ENCODE measurements around the gene JAG2.

Gene JAG2

GRCh38 chr14:105198588-105198987, 30.0 kb upstream of the JAG2 start:
- TF ChIP-seq GATA1 (IDR thresholded peaks at IDR 0.05; ENCODE audit: low read depth, low read length) (no peak), POLR2A (IDR thresholded peaks at IDR 0.05; ENCODE audit: low read length) (no peak)
- no peak for DNase-seq

- DNase-seq, result no peak
- no peak for TF ChIP-seq GATA1 (IDR thresholded peaks at IDR 0.05; ENCODE audit: low read depth, low read length)
- TF ChIP-seq POLR2A (IDR thresholded peaks at IDR 0.05; ENCODE audit: low read length), result no peak
These were observed 28.6 kb upstream of the JAG2 start for GRCh38 chr14:105197211-105197641.

GRCh38 chr14:105196265-105196960, 27.8 kb upstream of the JAG2 start:
- DNase-seq, result no peak
- TF ChIP-seq GATA1 (IDR thresholded peaks at IDR 0.05; ENCODE audit: low read depth, low read length) (no peak), POLR2A (IDR thresholded peaks at IDR 0.05; ENCODE audit: low read length) (no peak)

GRCh38 chr14:105195522-105196264, 27.1 kb upstream of the JAG2 start:
- TF ChIP-seq GATA1 (IDR thresholded peaks at IDR 0.05; ENCODE audit: low read depth, low read length) (no peak), POLR2A (IDR thresholded peaks at IDR 0.05; ENCODE audit: low read length) (no peak)

GRCh38 chr14:105195051-105195450, 26.5 kb upstream of the JAG2 start:
- DNase-seq, result no peak
- TF ChIP-seq POLR2A (IDR thresholded peaks at IDR 0.05; ENCODE audit: low read length) (no peak), GATA1 (IDR thresholded peaks at IDR 0.05; ENCODE audit: low read depth, low read length) (no peak)

More at GRCh38 chr14:105195522-105196264, 27.1 kb upstream of the JAG2 start:
- no peak for DNase-seq

GRCh38 chr14:105193916-105194782, 25.6 kb upstream of the JAG2 start:
- DNase-seq, result no peak

GRCh38 chr14:105192866-105193731, 24.5 kb upstream of the JAG2 start:
- DNase-seq, result no peak
- TF ChIP-seq POLR2A (IDR thresholded peaks at IDR 0.05; ENCODE audit: low read length) (no peak), GATA1 (IDR thresholded peaks at IDR 0.05; ENCODE audit: low read depth, low read length) (no peak)

More at GRCh38 chr14:105193916-105194782, 25.6 kb upstream of the JAG2 start:
- no peak for TF ChIP-seq POLR2A (IDR thresholded peaks at IDR 0.05; ENCODE audit: low read length)
- no peak for TF ChIP-seq GATA1 (IDR thresholded peaks at IDR 0.05; ENCODE audit: low read depth, low read length)

- TF ChIP-seq GATA1 (IDR thresholded peaks at IDR 0.05; ENCODE audit: low read depth, low read length), result no peak
- no peak for TF ChIP-seq POLR2A (IDR thresholded peaks at IDR 0.05; ENCODE audit: low read length)
- DNase-seq, result no peak
These were observed 19.5 kb upstream of the JAG2 start for GRCh38 chr14:105187935-105188524.

- DNase-seq, result no peak
- no peak for TF ChIP-seq POLR2A (IDR thresholded peaks at IDR 0.05; ENCODE audit: low read length)
- TF ChIP-seq GATA1 (IDR thresholded peaks at IDR 0.05; ENCODE audit: low read depth, low read length), result no peak
These were observed 18.5 kb upstream of the JAG2 start for GRCh38 chr14:105187116-105187515.

- no peak for DNase-seq
These were observed 17.4 kb upstream of the JAG2 start for GRCh38 chr14:105185973-105186372.

GRCh38 chr14:105185001-105185400, 16.4 kb upstream of the JAG2 start:
- TF ChIP-seq GATA1 (IDR thresholded peaks at IDR 0.05; ENCODE audit: low read depth, low read length) (no peak), POLR2A (IDR thresholded peaks at IDR 0.05; ENCODE audit: low read length) (no peak)
- no peak for DNase-seq

More at GRCh38 chr14:105185973-105186372, 17.4 kb upstream of the JAG2 start:
- TF ChIP-seq POLR2A (IDR thresholded peaks at IDR 0.05; ENCODE audit: low read length) (no peak), GATA1 (IDR thresholded peaks at IDR 0.05; ENCODE audit: low read depth, low read length) (no peak)

- TF ChIP-seq GATA1 (IDR thresholded peaks at IDR 0.05; ENCODE audit: low read depth, low read length) (no peak), POLR2A (IDR thresholded peaks at IDR 0.05; ENCODE audit: low read length) (no peak)
- DNase-seq, result no peak
These were observed 15.9 kb upstream of the JAG2 start for GRCh38 chr14:105184461-105184860.

Data from erythroblast (primary cell).